HG03103 (cell line): Measurements from ENCODE around the gene REC8.
A peak's percentile ranks its signal among the peaks of the same experiment; 100 is the strongest.

Experiments used
- ATAC-seq: cut with Tn5 transposase; IDR thresholded peaks from one replicate; pipeline ENCODE4 v1.9.1; 2021; ENCODE audit warnings: low read depth; ENCODE audit not compliant: unreplicated experiment

Gene REC8

GRCh38 chr14:24137529-24138395, 34.1 kb upstream of the REC8 start:
- ATAC-seq, result no peak

DNA sequence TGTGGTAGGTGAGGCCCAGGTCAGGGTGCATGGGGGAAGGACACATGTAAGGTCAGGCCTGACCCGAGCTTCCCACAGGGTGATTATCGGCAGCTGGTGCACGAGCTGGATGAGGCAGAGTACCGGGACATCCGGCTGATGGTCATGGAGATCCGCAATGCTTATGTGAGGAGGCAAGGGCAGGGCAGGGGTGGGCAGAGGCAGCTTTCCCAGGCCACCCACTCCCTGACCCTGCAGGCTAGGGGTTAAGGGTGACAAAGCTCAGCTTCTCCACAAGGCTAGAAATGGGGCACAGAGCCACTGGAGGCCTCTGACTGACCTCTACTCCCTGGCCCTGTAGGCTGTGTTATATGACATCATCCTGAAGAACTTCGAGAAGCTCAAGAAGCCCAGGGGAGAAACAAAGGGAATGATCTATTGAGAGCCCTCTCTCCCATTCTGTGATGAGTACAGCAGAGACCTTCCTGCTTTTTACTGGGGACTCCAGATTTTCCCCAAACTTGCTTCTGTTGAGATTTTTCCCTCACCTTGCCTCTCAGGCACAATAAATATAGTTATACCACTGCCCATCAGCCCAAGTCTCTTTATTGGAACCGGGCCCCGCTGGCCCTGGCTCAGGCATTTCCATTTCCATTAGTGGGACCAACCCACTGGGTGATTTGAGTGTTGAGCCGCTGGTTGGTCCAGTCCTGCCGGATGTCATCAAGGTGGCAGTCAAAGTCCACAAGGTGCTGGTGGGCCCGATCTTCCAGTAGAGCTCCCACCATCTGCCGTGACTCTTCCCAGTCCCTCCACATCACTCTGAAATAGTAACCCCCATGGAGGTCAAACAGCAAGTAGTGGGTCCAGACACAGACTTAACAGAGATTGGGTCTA, 33.2 kb upstream of the REC8 start:
- ATAC-seq, result no peak

- no peak for ATAC-seq
Measured at GRCh38 chr14:24139272-24139934, 32.5 kb upstream of the REC8 start.

DNA sequence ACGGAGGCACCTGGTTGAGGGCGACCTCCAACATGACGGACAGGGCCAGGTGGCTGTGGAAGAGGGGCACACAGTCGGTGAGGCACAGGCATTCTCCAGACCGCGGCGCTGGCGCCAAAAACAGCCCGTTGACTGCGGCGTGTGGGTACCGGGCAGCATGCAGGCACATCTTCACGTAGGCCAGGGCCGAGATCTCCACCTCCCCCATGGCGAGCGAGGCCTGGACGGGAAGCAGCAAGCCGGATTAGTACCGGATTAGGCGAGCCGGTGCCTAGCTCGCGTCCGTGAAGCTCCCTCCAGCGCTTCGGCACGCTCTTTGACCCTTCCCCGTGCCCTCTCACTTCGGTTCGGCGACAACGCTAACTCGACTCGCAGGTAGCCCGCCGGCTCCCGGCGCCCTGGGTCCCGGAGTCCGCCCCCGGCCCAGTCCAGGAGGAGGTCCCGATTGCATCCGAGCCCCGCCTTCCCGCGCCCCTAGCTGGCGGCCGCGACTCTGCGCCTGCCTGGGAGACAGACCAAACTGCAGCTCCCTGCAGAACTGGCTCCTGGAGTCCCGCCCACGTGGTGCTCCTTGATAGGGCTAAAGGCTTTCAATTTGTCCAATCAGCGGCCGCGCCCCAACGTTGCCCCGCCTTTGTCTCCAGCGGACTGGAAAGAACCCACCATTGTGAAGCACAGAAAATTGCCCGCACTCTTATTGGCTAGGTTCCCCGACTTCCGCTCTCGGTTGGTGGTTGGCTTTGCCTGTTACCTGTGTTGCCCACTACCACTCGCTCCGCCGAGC, 30.6 kb upstream of the REC8 start, which contains the start of gene EMC9:
Gene EMC9, minus strand, starts transcription at position 495 of the 784 bp plus-strand sequence. Its CDS starts 287 bp downstream, at position 208.
- ATAC-seq, result peak; percentile 77

DNA sequence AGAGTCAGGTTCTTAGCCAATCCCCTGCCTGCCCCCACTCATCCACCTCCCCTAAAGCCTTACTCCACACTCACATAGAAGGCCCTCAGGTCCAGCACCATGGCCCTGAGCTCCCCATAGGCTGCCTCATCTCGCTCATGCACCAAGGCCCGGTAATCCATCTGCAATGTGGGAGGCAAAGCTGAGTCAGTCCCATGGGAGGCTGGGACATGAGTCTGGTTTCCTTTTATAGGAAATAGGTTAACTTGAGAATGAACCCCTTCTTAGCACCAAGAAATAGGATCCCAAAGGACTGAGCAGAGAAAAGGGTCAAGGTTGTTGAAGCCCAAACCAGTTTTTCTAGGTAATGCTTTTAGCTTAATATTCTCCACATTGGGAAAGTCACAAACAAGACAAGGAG, 28.4 kb upstream of the REC8 start:
- no peak for ATAC-seq

DNA sequence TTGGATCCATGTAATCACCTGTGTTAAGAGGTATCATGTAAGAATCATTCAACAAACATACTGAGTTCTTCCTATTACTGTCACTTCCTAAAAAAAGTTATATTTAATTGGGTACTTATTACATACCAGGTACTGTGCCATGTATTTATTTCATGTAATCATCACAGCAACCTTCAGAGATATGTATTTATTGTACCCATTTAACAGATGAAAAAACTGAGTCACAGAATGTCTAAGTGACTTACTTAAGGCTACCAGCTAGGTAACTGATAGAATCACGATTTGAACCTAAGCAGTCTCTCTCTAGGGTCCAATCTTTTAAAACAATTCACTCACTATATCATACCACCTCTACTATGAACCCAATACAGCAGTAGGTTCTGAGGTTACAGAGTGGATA, 27.4 kb upstream of the REC8 start:
- ATAC-seq, result no peak

DNA sequence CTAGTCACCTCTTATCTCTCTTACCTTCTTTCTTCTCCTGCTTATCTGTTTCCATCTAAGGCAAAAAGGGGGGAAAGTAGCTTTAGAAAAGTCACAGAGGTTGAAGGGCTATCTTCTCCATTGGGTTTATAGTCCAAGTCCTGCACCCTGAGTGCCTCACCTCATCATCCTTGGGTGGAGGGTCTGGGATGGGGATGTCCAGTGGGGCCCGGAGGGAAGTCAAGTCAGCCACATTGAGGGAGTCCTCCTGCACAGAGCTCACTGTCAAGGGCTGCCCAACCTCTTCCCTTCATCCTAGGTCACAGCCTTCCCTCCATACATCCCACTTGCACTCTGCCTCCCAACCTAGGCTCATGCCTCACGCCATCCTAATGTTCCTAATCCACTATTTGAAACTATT, 26.7 kb upstream of the REC8 start:
- no peak for ATAC-seq

GRCh38 chr14:24145690-24146452, 26.0 kb upstream of the REC8 start:
- ATAC-seq, result no peak

DNA sequence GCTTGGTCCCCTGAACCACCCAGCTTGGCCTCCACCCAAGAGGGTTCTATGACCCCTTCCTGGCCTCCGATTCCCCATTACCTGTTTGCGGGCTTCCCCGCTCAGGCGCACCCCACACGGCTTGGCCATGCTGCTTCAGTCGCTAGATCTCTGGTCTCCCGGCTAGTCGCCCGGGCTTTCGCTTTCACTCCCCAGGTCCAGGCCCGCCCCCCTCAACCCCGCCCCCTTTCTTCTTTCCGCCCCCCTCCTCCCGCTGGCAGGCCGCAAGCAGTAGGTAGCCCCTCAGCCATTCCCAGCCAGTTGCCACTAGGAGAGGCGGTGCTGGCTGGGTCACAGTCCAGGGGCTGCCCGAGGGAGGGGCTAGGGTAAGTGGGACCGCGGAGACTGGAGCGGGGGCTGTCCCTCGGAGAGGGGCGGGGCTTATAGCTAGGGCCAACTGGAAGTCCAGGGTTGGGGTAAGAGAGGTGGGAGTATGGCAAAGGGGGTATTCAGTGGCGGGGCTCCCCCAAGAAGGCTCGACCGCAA, 25.4 kb upstream of the REC8 start, which contains the start of gene PSME2:
Gene PSME2, minus strand, starts transcription at position 158 of the 525 bp plus-strand sequence. Its CDS starts 29 bp downstream, at position 129.
- ATAC-seq, result peak; percentile 51

DNA sequence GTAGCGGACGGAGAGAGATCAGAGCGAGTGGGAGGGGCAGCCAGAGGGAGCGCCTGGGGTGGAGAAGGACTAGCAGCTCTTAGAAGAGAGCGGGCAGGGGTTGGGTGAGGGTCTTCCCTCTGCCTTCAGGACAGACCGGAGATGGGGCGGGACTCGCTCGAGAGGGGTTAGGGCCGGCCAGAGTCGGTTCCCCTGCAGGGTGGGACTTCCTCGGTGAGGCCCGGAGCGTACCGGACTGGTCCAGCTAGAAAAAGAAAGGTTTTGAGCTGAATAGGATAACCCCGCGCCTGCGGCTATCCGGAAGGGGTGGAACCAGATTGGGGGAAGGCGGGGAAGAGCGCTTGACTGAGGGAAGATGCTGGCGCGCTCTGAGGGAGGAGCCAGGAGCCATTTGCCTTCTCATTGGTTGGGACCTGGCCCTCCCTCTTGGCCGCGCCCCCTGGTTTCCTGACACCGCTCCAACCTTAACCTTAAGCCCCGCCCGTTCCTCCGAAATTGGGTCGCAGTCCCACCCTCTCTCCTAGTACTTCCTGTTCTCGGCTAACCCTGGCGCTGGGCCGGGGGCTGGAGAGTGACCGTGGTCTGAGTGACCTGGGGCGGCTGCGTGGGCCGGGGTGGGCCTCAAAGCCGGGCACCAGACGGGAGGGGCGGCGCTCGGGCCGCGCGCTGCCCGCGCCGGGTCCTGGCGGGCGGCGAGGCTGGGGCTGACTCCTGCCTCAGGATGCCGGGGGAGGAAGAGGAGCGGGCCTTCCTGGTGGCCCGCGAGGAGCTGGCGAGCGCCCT, 24.7 kb upstream of the REC8 start, which contains the start of gene RNF31:
Gene RNF31, plus strand, starts transcription at position 521 of the 783 bp plus-strand sequence. Its CDS starts 201 bp downstream, at position 722.
- ATAC-seq, result peak; percentile 84

- no peak for ATAC-seq
Measured at GRCh38 chr14:24147761-24148428, 24.0 kb upstream of the REC8 start.

- no peak for ATAC-seq
Measured at GRCh38 chr14:24149302-24149969, 22.4 kb upstream of the REC8 start.

DNA sequence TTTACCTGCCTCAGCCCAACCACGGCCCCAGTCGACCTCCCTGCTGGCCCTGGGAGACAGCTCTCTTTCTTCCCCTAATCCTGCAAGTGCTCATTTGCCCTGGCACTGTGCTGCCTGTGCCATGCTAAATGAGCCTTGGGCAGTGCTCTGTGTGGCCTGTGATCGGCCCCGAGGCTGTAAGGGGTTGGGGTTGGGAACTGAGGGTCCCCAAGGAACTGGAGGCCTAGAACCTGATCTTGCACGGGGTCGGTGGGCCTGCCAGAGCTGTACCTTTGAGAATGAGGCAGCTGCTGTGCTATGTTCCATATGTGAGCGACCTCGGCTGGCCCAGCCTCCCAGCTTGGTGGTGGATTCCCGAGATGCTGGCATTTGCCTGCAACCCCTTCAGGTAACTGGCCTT, 21.8 kb upstream of the REC8 start:
- no peak for ATAC-seq

DNA sequence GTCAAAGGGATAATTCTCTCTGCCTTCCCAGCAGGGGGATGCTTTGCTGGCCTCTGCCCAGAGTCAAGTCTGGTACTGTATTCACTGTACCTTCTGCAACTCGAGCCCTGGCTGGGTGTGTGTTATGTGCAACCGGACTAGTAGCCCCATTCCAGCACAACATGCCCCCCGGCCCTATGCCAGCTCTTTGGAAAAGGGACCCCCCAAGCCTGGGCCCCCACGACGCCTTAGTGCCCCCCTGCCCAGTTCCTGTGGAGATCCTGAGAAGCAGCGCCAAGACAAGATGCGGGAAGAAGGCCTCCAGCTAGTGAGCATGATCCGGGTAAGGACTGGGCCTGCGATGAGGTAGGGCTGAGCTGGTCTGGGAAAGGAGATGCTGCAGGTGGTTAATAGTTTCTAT, 21.3 kb upstream of the REC8 start:
- ATAC-seq, result no peak

GRCh38 chr14:24150993-24151392, 20.9 kb upstream of the REC8 start:
- ATAC-seq, result no peak

GRCh38 chr14:24151404-24152080, 20.3 kb upstream of the REC8 start:
- no peak for ATAC-seq

- no peak for ATAC-seq
Measured at GRCh38 chr14:24155100-24155499, 16.8 kb upstream of the REC8 start.
